Measurements from ENCODE around the gene AIFM3.
"Not testable (repeated sequence)": the region's sequence is repeated elsewhere in the genome, so short reads cannot be mapped to it uniquely, and the experiment has no call there.

AIFM3 gene

DNA sequence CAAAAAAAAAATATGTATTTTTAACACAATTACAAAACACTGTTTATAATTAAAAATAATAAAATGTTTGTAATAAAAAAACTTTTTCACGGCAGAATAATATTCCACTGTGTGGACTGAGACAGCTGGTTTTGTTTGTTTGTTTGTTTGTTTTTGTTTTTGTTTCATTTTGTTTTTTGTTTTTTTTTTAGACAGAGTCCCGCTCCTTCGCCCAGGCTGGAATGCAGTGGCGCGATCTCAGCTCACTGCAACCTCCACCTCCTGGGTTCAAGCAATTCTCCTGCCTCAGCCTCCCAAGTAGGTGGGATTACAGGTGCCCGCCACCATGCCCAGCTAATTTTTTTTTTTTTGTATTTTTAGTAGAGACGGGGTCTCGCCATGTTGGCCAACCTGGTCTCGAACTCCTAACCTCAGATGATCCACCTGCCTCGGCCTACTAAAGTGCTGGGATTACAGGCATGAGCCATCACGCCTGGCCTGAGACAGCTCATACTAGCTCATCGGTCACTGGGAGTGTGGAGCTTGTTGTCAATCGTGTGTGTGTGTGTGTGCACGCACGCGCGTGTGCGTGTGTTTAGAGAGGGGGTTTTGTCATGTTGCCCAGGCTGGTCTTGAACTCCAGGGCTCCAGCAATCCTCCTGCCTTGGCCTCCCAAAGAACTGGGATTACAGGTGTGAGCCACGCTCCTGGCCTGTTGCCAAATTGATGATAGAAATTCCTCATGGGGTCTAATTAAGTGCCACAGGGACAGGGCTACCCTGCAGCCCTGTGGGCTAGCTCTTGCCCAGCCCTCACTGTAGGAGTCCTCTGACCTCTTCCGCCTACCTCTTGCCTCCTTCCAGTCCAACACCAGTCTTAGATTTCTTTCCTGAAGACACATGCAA is 7.2 kb upstream of the AIFM3 start:
- DNase-seq, result no peak
- TF ChIP-seq GATA1 (IDR thresholded peaks at IDR 0.05; ENCODE audit: low read depth, low read length) (no peak), POLR2A (IDR thresholded peaks at IDR 0.05; ENCODE audit: low read length) (no peak)

DNA sequence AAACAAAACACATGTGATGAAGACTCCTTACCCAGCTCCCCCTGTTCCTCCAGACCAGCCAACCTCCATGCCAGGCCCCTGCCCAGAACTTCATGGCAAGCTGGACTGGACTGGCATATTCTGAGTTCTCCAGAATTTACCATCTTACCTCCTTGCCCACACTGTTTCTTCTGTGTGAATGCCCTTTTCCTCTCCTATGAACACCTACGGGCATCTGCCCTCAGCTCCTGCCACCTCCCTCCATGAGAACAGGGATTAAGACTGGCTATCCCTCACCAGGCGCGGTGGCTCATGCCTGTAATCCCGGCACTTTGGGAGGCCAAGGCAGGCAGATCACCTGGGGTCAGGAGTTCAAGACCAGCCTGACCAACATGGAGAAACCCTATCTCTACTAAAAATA is 6.4 kb upstream of the AIFM3 start:
- TF ChIP-seq POLR2A (IDR thresholded peaks at IDR 0.05; ENCODE audit: low read length), result no peak
- TF ChIP-seq GATA1 (IDR thresholded peaks at IDR 0.05; ENCODE audit: low read depth, low read length), result no peak
- DNase-seq, result no peak

DNA sequence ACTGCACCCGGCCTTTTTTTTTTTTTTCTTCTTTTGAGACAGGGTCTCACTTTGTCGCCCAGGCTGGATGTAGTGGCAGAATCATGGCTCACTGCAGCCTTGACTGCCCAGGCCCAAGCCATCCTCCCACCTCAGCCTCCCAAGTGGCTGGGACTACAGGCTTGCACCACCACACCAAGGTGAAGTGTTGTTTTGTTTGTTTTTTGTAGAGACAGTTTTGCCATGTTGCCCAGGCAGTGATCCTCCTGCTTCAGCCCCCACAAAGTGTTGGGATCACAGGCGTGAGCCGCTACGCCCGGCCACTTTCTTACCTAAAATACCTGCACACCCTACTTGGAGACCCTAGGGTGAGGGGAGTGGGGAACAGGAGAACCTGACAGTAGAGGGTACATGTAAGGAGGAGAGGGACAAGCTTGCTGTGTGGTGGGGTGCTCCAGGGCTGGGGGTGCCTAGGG is 4.5 kb upstream of the AIFM3 start:
- TF ChIP-seq POLR2A (IDR thresholded peaks at IDR 0.05; ENCODE audit: low read length) (no peak), GATA1 (IDR thresholded peaks at IDR 0.05; ENCODE audit: low read depth, low read length) (no peak)

DNA sequence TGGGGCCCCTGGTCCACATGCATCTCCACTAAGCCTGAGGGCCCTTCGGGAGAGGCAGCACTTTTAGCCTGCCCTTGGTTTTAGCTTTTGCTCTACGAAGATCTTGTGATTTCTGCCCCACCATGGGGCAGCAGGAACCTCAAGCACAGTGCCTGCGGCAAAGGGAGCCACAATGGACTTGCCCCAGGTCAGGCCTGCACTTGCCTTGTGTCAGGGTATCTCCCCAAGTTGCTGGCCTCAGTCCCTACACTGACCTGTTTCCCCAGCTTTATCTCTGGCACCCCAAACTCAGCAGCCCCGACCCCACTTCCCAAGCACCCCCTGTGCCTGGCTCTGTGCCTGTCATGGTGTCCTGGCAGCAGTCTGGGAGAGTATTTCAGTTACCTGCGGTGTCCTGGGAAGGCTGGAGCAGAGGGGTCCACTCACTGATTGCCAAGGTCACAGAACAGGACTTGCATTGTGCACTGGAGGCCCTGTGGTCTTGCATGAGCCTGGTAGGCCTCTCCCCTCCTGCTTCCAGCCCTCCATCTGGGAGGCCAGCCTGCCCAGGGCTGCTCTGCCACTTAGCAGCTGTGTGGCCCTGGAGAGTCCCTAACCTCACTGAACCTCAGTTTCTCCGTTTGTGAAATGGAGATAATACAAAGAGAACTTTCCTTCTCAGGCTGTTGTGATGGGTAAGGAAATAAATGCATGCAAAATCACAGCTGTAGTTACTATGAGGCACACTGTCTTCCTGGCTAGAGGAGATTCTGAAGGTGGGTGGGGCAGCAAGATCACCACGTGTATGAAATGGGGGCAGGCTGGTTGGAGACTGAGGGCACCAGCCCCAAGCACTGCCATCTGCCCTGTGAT is 3.6 kb upstream of the AIFM3 start:
- DNase-seq, result no peak
- no peak for TF ChIP-seq POLR2A (IDR thresholded peaks at IDR 0.05; ENCODE audit: low read length)
- no peak for TF ChIP-seq GATA1 (IDR thresholded peaks at IDR 0.05; ENCODE audit: low read depth, low read length)

More for the DNA sequence above, 4.5 kb upstream of the AIFM3 start:
- no peak for DNase-seq

DNA sequence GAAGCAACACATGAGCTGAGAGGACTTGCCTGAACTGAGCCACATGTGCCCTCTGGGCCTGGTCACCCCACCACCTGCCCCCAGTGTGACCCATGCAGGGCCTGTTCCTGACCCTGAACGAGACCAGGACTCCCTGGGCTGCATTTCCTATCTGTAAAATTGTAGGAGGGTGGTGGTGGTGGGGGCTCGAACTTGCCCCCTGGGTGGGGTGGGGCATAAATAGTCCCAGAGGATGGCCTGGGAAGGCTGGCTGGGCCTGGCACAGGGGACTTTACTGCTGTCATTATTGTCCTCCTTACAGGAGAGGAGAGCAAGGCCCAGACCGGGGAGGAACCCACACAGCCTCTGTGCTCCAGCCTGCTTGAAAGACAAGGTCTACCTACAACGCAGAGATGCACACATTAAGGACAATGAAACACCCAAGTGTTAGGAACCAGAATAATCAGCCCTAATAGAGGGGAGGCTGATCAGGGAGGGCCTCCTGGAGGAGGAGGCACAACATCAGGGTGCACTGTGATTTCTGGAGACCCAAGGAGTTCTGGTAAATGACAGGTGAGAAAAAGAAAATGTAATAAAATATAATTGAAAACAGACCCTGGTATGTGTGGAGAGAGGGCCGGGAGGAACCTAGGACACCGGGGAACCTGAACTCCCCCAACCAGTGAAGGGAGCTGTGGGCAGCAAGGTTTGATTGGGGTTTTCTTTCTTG is 2.8 kb upstream of the AIFM3 start:
- TF ChIP-seq GATA1 (IDR thresholded peaks at IDR 0.05; ENCODE audit: low read depth, low read length) (no peak), POLR2A (IDR thresholded peaks at IDR 0.05; ENCODE audit: low read length) (no peak)
- no peak for DNase-seq

DNA sequence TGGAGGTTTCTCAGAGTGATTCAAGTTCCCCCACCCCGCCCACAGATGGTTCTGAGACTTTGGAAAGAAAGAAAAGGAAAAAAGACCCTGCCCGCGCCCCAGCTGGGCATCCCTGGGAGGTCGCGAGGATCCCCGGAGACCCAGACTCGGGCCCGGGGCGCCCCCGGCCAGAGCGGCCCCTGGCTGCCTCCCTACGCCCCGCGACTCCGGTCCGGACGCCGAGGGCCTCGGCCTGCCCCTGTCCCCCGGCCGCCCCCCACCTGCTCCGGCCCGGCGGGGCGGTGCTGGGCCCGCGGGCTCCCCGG is 2.3 kb upstream of the AIFM3 start:
- TF ChIP-seq GATA1 (IDR thresholded peaks at IDR 0.05; ENCODE audit: low read depth, low read length), result no peak
- no peak for TF ChIP-seq POLR2A (IDR thresholded peaks at IDR 0.05; ENCODE audit: low read length)
- no peak for DNase-seq

DNA sequence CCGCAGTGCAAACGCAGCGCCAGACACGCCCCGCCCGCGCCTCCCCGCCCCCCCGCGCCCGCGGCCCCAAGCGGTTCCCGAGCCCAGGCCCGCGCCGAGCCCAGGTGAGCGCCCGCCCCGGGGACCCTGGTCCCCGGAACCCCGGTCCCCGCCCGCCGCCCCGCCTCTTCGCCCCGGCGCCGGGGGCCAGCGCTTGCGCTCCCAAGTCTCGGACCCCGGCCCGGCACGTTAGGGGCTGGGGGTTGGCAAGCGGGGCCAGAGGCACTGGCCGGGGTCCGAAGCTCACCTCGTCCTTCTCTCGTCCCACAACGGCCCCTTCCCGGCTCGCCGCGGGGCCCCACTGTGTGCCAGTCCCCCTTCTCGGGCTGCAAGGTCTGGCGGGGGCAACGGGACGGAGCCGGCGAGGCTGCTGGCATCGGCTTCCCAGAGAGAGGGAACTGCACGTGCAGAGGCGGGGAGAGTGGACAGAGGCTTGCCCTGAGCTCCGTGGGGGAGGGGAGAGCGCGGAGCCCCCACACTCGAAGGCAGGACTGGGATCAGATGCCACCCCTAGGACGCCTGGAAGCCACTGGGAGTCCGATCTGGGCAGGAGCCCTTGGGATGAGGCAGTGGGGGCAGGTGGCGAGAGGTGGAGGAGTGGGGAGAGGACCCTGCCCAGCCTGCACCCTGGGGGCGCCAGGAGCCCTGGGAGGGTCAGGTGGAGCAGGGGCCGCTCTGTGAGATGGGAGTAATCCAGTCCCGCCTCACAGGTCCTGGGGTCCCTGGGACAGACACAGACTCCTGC is 1.8 kb upstream of the AIFM3 start:
- TF ChIP-seq GATA1 (IDR thresholded peaks at IDR 0.05; ENCODE audit: low read depth, low read length) (no peak), POLR2A (IDR thresholded peaks at IDR 0.05; ENCODE audit: low read length) (no peak)
- DNase-seq, result no peak

DNA sequence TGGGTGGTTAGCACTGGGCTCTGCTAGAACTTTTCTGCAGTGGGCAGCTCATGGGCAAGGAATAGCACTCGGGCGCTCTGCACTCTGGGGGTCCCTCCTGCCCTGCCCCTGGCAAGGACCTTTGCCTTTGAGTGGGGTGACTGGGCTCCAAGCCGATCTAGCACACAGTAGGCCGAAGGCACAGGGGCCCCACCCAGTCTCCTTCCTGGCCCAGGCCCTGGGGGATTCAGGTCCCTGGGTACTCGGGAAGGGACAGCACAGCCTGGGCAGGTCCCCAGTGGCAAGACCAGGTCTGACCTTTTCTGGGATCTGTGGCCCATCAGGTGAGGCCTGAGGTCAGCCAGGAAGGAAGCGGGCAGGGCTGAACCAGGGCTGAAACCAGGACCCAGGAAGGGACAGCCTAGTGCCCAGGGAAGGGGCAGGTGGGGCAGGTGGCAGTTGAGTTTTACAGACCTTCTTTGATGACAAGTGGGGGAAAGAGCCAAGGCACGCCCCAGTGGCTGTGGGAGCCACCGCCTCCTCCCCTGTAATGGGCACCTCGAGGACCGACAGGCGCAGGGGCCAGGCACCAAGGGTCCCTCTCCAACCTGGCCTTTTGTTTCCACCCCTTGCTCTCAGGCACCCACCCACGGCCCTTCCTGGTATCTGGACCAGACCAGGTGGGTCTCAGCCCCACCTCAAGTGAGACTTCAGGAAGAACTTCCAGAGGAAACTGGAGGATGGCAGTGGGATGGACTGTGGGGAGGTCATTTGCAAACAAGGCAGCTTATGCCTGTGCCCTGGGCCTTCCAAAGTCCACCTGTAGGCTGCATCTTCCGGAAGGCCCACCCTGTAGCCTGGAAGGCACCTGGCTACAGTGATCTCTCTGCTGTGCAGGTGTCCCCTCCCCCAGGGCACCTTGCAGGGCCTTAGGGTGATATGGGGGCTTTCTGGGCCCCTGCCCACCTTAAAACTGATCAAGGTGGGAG is 883 bp upstream of the AIFM3 start:
- no peak for TF ChIP-seq POLR2A (IDR thresholded peaks at IDR 0.05; ENCODE audit: low read length)
- no peak for TF ChIP-seq GATA1 (IDR thresholded peaks at IDR 0.05; ENCODE audit: low read depth, low read length)
- DNase-seq, result no peak

DNA sequence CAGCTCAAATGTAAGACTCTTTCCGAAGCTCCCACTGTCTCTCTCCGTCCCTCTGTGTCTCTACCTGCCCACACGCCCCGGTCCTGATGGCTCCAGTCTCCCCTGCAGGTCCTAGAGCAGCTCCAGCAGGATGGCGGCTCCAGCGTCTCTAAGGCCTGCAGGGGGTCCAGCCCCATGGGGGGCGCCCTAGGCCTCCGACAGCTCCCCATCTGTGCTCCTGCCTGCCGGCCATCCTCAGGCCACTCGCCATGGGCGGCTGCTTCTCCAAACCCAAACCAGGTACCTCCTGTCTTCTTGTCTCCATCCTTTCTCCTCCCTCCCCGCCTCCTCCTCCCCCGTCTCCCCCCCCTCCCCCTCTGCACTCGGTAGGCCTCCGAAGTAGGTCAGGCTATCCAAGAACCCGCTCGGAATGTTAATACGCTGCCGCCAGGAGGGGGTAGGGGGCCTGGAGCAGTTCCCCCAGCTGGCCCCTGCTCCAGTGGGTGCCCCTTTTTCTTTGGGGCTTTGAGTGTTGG is 699 bp downstream of the AIFM3 start:
- TF ChIP-seq POLR2A (IDR thresholded peaks at IDR 0.05; ENCODE audit: low read length), result no peak
- no peak for TF ChIP-seq GATA1 (IDR thresholded peaks at IDR 0.05; ENCODE audit: low read depth, low read length)
- DNase-seq, result no peak

DNA sequence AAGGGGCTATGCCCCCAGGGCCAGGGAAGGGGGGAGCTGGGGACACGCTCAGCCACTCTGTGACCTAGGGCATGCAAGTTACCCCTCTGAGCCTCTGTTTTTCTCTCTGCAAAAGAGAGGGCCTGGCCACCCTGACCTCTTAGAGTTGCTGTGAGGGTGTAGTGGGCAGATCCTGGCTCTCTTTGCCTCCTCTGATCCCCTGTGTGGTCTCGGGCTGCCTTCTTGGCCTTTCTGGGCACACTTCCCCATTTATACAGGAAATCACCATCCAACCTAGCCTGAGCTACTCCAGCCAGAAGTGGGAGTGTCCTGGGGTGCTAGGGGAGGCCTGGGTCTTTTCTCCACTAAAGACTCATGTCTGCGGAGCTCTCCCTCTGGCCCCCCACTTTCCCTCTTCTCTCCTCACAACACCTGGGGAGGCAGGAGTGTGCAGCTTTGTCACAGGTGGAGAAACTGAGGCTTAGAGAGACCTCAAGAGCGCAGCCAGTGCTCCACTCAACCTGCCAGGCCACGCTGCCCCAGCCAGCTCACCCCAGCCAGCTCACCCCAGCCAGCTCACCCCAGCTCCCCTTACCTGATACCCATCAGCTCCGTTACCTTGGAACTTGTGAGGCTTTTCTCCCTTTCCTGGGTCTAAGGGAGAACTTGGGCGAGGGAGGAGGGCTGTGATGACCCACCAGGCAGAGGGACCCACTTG is 1.4 kb downstream of the AIFM3 start:
- no peak for DNase-seq
- TF ChIP-seq POLR2A (IDR thresholded peaks at IDR 0.05; ENCODE audit: low read length) (no peak), GATA1 (IDR thresholded peaks at IDR 0.05; ENCODE audit: low read depth, low read length) (no peak)

DNA sequence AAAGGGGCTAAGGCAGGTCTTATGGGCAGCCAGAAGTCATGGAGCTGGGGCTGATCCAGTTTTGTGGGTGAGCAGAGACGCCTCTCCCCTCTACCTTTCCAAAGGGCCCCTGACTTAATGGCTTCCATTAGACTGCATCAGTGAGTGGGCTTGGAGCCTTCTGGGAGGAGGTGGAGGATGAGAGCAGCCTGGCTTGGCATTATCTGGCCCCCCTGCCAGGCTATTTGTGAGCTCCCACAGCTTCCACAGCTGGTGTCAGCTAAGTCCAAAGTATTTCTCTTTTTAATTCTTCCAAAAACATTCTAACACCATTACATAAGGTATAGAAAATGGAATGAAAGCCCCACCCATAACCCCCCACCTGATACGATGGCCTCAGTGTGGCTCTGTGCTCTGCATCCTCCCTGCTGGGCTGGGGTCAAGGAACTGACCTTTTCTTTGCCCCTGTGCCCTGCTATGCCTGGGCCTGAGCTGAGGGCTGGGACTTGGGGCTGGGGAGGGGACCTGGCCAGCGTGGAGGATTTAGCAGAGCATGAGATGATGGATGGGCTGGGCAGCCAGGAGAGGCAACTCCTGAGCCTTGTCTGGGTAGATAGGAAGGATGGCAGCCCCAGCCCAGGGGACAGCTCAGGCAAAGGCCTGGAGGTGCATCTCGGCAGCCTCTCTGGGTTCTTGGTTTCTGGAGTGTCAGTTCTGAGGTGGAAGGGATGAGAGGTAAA is 4.0 kb downstream of the AIFM3 start:
- TF ChIP-seq GATA1 (IDR thresholded peaks at IDR 0.05; ENCODE audit: low read depth, low read length) (no peak), POLR2A (IDR thresholded peaks at IDR 0.05; ENCODE audit: low read length) (no peak)
- DNase-seq, result no peak

DNA sequence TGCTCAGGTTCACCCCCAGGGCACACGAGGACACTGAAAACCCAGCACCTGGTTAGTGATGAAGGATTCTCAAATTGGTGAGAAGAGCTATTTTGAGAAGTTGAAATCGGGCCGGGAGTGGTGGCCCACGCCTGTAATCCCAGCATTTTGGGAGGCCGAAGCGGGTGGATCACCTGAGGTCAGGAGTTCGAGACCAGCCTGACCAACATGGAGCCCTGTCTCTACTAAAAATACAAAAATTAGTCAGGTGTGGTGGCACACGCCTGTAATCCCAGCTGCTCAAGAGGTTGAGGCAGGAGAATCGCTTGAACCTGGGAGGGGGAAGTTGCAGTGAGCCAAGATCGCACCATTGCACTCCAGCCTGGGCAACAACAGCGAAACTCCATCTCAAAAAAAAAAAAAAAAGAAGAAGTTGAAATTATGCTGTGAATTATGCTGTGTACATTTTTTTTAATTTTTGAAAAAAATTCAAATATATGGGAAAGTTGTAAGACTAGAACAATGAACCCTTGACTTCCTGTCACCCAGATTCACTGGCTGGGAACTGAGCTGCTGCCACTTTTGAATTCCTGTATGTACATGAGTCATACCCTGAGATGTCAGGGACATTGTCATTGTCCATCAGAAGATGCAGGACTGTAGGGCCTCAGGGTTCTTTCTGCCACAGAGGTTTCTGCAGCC is 5.1 kb downstream of the AIFM3 start:
- DNase-seq, result not testable (repeated sequence)
